Activated CD4-positive, alpha-beta T cell treated with anti-CD3 and anti-CD28 coated beads, Interleukin-2, amount 50 U/mL, for 24 hours (primary cell): ENCODE data around the gene PODXL2.
"Not testable (repeated sequence)": the region's sequence is repeated elsewhere in the genome, so short reads cannot be mapped to it uniquely, and the experiment has no call there.

ENCODE experiments used
- DNase-seq, 2 donors: peaks; one replicate each; pipeline ENCODE4 v3.0.0-alpha.2; 2020; ENCODE audit warnings: low read depth in 1 of 2, low spot score in 1 of 2

Gene PODXL2

GRCh38 chr3:127674101-127674721 is 45.2 kb downstream of the PODXL2 start:
- DNase-seq, result no peak

GRCh38 chr3:127674790-127675189 is 45.8 kb downstream of the PODXL2 start:
- no peak for DNase-seq

DNA sequence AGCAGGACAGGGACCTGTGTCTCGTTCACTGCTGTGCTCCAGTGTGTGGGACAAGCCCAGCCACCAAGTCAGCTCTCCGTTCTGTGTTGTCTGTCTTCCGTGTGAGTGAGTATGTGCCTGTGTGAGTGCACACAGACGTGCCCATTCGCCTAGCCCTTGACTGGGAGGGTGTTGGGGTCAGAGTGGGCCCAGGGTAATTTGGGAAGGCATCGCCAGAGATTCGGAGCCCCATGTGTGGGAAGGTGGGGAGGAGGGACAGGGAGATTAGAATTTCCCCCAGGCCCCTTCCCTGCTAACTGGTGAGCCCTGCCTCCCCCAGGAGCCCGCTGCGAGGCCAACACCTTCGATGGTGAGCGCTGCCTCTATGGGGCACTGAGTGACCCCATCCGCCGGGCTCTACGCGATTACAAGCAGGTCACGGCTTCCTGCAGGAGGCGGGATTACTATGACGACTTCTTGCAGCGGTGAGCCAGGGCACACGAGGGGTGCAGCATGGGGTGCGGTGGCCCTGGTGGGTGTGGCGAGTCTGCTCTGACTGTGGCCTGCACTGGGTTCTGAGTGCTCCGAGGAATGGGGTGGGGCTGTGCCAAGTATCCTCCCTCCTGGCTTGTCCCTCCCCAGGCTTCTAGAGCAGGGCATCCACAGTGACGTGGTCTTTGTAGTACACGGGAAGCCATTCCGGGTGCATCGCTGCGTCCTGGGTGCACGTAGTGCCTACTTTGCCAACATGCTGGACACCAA is 46.8 kb downstream of the PODXL2 start:
- DNase-seq, result no peak

- no peak for DNase-seq
These were observed 47.5 kb downstream of the PODXL2 start for GRCh38 chr3:127676456-127676855.

- DNase-seq, result no peak
These were observed 48.0 kb downstream of the PODXL2 start for GRCh38 chr3:127676921-127677351.

DNA sequence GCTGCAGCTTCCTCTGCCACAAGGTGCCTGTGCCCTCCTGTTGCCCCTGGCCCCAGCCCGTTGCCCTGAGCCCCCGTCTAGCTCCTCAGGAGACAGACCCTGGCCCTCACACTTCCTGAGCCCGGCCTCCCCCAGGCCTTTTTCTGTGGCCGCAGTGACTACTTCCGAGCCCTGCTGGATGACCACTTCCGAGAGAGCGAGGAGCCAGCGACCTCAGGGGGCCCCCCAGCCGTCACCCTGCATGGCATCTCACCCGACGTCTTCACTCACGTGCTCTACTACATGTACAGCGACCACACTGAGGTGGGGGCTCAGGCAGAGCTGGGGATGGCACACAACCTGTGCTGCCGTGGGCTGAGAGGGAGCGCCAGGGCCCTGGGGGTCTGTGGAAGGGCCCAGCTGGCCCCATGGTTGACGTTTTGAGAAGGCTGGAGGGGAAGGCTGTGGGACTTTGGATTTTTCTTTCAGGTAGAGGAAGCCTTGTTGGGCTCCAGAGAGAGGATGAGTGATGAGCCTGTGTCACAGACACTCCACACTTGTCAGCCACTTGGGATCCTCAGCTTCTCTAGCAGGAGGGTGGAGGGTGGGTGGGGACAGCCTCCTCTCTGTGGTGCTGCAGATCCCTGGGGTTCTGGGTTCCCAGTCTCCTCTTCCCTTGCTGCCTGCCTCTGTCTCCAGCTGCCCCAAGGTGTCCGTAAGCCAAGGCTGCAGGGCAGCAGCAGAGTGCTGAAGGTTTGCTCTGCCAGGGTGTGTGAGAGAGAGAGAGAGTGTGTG is 48.7 kb downstream of the PODXL2 start:
- DNase-seq, result no peak

- DNase-seq, result no peak
These were observed 49.3 kb downstream of the PODXL2 start for GRCh38 chr3:127678315-127678599.

- DNase-seq, result no peak
These were observed 49.9 kb downstream of the PODXL2 start for GRCh38 chr3:127678611-127679533.

DNA sequence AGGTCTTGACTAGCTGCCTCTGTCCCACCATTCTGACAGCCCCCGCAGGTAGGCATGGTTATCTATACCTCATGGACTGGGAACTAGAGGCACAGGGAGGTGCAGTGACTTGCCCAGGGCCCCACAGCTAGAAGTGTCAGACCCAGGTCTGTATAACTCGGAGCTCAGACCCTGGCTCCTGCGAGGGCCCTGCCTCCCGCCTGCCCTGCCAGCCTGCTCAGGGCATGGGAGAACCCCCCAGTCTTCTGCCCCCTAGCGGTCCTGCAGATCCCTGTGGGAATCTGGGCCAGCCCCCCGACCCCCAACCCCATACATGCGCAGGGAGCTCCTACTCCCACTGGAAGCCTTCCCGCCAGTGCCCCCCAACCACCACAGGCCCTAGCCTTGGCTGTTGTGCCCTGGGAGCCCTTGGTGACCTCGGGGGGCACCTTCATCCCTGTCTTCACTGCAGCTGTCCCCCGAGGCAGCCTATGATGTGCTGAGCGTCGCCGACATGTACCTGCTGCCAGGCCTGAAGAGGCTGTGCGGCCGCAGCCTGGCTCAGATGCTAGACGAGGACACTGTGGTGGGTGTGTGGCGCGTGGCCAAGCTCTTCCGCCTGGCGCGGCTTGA is 50.7 kb downstream of the PODXL2 start:
- no peak for DNase-seq

GRCh38 chr3:127680146-127680661 is 51.2 kb downstream of the PODXL2 start:
- no peak for DNase-seq

DNA sequence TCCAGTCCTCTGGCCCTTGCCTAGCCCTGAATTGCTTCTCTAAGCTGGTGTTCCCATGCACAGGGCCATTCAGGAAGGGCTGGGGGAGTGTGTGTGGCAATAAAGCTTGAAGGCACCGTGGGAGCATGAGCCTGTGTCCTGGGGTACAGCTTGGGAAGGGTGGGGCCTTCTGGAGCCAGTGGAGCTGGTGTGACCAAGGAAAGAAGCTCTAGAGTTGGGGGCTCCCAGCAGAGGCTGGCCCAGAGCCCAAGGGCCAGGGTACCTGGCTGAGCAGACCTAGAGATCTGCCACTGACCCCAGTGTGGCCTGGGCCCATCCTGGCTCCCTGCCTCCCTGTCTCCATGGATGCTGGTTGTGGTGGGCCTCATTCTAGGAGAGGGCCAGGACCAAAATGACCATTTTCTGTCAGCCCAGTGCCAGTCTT is 51.8 kb downstream of the PODXL2 start:
- no peak for DNase-seq

GRCh38 chr3:127682175-127682554 is 53.2 kb downstream of the PODXL2 start:
- not testable (repeated sequence) for DNase-seq

GRCh38 chr3:127682561-127682960 is 53.6 kb downstream of the PODXL2 start:
- no peak for DNase-seq

DNA sequence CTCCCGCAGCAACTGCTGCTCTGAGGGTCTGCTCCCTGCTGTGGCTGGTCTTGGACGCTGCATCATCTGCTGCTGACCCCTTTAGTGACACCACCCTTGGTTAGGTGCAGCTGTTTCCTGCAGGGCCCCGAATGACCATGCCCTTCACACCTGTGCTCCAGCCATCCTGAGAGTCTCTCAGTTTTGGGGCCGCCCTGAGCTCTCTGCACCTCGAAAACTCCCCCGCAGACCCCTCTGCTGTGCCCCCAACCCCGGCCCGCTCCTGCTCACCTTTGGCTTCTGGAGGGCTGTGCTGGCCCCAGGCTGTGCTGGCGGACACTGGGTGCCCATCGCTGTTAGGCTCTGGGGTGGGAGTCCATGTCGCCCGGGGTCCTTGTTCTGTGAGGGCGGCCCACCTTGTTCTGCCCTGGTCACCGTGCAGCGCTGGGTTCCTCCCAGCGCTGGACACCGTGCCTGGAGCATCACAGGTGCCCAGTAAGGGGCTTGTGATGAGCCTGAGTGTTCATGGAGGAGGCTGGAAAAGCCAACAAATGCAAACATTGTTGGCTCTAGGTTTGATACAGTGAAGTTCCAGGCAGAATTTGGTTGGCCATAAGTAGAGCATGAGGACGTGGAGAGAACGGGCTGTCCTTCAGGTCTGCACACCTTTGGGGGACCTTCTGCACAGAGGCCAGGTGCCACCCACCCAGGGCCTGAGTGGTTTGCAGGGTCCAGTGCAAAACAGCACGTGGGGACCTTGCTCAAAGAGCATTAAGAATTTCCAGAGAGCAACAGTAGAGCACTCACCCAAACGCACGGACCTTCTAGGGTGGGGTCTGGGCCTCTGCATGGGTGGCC is 56.1 kb downstream of the PODXL2 start:
- no peak for DNase-seq

- DNase-seq, result no peak
These were observed 56.9 kb downstream of the PODXL2 start for GRCh38 chr3:127685708-127686511.

- DNase-seq, result no peak
These were observed 57.5 kb downstream of the PODXL2 start for GRCh38 chr3:127686512-127686894.

GRCh38 chr3:127687228-127687737 is 58.3 kb downstream of the PODXL2 start:
- no peak for DNase-seq

- no peak for DNase-seq
These were observed 59.0 kb downstream of the PODXL2 start for GRCh38 chr3:127688022-127688415.
